Stimulated activated CD4-positive, alpha-beta T cell treated with anti-CD3 and anti-CD28 coated beads, Interleukin-2, amount 100 ng/mL, for 4 hours (primary cell): ENCODE data around the gene NEUROG1.

ENCODE experiments used
- DNase-seq: peaks from one replicate; pipeline ENCODE4 v3.0.0-alpha.2; 2020; ENCODE audit warnings: low read depth

NEUROG1 gene

DNA sequence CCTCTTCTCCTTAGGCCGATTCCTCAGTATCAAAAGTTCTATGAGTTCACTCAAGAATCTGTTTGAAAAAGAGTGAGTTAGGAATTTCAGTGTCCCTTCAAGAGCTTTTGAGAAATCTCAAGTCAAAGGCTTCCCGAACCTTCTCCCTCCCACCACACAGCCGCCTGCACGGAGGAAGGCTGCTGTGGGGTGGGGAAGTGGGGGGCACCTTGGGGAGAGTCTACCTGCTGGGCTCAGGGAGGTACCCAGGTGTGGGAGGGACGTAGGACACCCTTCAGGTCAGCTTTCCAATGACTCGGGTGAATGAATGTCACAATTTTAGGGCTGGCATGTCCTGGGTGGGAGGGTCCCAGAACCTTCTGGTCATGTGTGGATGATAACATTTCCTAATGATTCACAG is 25.5 kb upstream of the NEUROG1 start:
- no peak for DNase-seq

DNA sequence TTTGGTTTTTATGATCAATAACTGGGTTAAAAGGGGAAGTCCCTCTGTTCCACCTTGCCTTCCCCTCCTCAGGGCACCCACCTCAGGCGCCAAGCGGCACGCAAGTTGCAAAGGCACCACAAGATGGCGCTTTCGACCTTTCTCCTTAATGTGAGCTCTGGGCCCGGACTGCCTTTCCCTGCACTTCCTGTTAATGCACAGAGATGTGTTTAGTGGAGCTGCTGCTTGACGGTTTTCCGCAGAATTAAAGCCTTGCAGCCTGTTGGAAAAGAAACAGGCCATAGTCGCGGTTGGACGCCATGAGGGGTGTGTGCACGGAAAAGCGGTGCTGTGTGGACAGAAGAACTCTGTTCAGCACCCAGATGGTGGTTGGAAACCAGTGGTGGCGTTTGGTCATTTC is 25.1 kb upstream of the NEUROG1 start:
- DNase-seq, result peak; percentile 40

DNA sequence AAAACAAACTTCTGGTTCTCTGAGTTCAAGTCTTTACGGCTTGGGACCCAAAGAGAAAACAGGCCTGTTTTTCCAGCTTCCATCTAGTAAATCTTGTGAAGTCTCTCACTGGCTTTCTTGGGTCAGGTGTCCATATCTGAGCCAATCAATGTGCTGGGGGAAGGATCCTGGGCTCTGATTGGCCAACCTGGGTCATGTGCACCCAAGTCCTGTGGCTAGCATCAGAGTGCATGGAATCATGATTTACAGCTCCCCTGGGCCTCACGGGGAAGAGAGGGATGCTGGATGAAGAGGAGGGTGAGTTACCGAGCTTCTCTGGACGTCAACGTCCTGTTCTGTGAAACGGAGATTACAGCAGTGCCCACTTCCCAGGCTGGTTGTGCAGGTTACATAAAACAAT is 23.6 kb upstream of the NEUROG1 start:
- DNase-seq, result no peak

DNA sequence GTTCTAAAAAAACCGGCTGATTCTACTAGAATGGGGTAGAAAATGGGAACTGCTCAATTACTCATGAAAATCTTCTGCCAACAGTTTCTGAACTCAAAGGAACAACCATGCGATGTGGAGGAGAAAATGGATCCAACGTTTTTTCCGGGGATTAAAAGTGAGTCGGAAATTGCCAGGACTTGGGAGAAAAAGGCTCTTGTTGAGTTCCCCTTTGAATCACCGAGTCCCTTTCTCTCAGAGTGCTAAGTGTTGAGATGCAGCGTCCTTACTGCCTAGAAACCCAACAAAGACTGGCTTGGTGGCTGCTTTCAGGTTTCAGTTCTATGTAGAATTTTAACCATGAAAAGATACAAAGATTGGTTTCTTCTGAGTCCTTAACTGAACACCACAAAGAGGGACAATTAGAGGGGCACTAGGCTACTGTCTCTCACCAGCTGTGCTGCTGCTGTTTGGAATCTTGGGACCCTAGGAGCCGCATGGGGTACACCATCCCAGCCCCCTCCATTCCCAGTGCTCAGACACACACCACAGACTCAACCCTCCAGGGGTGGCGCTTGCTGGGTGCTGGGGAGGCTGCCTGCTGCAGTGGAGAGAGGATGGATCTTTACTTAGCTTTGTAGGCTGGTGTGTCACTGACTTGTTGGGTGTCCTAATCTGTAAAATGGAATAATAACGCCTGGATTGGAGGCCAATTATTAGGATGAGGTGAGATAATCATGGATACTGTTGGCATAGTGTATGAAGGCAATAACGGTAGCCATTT is 21.5 kb upstream of the NEUROG1 start:
- DNase-seq, result no peak

DNA sequence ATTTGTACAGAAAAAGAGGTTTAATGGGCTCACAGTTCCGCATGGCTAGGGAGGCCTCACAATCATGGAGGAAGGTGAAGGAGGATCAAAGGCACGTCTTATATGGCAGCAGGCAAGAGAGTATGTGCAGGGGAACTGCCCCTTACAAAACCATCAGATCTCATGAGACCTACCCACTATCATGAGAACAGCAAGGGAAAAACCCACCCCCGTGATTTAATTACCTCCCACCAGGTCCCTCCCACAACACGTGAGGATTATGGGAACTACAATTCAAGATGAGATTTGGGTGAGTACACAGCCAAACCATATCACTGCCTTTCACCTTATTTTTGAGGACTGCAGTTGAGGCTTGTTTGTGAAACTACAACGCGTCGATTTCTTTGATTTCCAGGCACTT is 20.9 kb upstream of the NEUROG1 start:
- DNase-seq, result no peak

DNA sequence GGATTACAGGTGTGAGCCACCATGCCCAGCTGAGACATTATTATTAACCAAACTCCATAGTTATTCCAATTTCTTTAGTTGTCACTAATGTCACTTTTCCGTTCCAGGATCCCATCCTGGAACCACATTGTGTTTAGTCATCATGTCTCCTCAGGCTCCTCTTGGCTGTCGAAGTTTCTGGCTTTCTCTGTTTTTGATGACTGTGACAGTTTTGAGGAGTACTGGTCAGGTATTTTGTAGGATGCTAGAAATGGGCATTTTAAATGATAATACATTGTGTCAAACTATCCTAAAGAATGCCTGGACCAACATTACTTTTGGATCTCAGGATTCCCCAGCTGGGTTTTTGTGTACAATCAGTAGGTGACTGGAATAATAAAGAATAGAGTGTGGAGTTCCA is 19.8 kb upstream of the NEUROG1 start:
- no peak for DNase-seq

DNA sequence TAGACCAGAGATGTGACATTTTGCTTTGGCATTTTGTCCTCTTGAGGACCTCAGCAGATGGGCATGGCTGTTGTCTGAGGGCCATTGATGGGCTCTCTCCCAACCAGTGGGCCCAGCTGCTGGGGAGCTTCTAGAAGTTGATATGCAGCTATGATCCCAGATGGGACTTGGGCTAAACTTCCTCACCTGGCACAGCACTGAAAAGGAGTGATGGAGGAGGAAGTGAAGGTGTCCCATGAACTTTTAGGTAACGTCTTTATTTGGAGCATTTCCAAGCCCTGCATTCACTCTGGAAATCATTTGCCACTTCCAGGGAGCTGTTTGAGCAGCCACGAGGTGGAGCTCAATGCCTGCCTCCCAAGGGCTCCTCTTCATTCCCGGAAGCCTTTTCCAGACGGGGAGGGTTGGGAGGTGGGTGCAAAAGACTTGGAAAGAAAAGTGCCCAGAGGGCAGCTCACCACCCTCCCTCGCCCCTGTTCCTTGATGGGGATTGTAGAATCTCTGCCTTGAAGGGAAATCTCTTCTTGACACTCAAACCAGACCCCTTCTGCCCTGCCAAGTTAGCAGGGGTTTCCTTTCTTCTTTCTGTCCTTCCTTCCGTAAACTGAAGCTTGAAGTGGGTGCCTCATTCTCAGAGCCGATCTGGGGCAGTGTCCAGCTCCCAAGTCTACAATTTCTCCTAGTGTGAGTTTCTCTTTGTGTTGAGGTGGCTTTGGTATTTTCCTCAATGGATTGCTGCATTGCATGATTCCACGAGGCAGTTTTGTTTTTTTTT is 18.1 kb upstream of the NEUROG1 start:
- no peak for DNase-seq

DNA sequence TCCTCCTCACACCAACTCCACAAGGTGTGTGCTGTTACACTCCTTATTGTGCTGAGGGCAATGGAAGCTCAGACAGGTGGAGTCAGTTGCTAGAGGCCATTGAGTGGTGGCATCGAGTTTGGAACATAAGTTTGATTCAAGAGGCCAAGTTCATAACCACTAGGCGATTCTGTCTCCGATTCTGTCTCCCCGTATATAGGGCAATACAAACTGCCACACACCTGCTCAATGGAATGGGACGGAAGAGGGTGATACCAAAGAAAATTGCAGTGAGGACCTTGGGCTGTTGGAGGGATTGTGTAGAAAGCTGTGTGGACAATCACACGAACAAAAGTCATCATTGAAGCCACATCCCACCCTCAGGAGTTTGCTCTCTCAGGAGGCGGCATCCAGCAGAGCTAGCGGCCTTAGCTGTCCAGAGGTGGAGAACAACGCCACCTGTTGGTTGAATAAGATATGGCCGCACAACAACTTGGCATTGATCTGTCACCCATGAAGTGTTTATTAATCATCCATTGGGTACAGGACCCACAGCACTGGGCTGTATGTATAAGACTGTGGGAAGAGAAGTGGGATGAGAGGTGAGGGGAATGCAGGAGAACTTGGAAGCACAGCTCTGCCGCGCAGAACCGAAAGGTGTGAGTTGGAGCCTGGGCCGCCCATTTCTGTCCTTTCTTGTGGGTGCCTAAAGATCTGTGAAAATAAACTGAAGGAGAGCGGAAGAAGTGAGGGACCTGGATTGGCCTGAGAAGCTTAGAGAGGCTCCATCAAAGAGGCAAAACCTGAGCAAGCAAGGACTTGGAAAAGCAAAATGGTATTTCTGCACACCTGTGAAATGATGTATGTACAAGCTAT is 16.1 kb upstream of the NEUROG1 start:
- DNase-seq, result peak; percentile 23

DNA sequence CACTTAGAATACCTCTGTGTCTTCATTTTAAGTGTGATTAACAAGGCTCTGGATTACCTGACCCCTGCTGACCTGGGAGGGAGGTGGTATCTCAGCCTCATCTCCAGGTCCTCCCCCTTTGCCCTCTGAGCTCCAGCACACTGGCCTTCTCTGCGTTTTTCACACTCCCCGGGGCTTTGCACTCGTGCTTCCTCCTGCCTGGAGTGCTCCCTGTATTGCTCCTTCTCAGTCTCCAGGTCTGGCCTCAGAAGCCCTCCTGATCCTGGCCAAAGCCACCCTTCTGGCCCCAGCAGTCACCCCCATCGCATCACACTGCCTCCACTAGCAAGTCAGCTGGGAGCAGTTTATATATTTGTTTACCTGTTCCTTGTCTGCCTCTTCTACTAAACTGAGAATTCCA is 13.6 kb upstream of the NEUROG1 start:
- DNase-seq, result no peak

DNA sequence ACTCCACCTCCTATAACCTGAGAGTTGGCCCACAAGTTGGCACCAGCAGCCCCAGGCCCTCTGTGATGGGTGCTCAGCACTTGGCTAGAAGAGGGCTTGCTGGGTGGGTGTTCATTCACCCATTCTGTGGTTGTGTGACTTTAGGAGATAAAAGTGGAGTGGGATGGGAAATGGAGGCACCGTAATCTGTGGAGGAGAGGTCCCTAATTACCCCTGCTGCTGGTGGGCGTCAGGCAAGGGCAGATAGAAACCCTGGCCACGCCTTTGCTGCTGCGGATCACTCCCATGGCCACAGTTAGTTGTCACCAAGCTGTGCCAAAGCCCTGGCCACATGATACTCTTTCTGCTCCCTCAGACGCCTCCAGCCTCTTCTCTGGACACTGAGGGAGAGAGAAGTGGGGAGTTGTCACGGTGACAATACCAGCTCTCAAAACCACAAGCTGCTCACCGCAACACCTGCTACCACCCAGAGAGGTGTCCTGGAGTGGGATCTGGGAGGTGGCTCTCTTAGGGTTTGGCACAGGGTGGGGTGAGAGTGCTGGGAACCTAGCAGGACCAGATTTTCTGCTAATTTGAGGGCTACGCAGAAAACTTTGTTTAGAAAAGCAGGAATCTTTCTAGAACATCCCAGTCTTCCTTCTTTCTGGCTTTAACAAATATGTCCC is 12.0 kb upstream of the NEUROG1 start:
- no peak for DNase-seq

DNA sequence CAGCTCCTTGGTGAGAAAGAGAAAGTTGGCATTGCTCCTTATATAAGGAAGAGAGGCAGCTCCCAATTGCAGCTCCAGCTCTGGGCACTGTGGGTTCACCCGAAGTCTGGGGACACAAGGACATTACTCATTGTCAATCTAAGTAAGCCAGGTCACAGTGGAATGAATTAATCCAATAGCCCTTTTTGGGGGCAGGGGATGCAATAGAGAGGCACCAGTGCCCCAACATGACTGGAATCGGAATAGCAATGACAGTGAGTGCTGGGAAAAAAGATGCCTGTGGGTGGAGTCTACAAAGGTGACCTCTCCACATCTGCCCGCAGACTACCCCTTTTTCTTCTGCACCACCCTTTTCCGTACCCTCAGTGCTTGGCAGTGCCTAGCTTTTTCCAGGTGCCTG is 11.1 kb upstream of the NEUROG1 start:
- no peak for DNase-seq

DNA sequence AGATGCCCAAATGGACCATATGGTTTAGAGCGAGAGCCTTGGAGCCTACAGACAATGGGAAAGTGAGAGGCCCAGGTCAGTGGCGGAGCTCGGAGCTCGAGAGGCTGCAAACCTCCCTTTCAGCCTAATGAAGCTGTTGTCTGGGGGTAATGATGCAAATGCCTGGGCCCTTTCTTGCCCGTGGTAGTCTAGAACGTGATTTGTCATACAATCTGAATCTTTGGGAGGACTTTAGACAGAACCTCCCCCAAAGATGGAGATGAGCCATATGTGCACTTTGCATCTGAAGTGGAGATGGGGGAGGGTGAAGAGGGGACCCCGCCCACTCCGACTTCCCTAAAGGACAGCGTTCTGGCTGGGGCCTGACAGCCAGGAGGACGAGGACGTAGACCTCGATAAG is 10.3 kb upstream of the NEUROG1 start:
- DNase-seq, result no peak

DNA sequence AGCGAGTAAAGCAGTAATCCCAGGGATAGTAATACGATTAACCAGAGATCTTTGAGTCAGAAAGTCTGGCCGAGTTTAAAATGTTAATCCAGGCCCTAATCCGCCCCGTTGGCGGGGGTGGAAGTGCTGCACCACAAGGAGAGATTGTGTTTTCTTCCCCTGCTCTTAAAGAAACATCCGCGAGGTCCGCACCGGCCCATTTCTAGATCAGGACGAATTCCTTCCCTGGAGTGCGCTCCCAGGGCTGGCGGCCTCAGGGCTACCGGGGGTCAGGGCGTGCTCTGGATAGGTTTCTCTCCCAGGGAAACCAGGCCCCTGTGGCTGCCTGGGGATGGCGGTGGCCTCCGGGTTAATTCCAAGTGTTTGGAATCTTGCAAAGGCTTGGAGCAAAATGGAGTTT is 9.3 kb upstream of the NEUROG1 start:
- DNase-seq, result no peak

DNA sequence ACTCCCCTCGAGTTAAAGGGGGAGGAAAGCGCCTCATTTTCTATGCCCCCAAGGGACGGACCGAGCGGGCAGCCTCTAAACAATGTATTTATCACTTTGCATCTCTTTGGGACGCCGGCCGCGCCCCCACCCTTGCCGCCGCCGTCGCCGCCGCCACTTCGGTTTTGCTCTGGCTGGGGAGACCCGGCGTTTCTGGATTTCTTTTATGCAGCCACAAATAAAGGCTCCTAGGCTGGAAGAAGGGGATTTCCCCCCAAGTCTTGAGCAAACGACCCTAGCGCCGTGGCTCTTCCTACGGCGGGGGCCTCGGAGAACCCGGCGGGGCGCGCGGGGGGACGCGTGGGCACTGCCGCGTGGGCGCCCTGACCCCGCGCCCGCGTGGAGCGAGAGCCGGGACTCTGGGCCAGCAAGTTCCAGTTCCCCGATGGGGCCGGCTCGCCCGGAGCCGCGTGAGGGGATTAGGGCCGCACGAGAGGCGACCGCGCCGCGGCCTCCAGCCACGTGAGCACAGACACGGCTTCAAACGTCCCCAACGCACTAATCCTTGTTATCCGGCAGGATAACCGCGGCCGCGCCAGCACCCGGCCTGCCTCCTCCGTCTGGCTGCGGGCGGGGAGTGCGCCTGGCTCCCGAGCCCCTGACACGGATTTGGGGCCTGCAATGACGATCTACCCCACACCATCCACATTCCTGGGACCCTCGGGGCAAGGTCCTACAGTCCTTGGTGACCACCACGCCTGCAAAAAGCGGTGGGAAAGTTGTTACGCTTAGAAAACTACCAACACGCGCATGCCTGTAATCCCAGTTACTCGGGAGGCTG is 7.9 kb upstream of the NEUROG1 start:
- no peak for DNase-seq

DNA sequence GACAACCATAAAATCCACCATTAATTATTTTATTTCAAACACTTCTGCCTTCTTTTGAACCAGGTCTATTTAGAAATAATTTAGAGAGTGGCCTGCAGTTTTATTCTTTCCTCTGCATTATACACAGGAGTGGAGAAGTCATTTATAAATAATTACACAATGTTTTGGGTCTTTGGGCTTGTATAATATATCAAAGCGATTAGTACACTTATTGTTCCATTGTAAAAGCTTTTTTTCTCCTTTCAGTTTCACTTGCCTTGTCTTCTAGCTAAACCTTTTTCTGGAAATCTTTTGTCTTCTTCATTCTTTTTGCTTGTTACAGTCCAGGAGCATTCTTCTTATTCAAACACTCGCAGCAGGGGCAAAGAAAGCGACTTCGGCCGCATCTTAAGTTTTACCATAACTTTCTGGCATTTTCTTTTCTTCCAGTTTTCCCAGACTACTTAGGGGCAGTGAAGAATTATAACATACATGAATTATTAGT is 7.3 kb upstream of the NEUROG1 start:
- DNase-seq, result no peak

DNA sequence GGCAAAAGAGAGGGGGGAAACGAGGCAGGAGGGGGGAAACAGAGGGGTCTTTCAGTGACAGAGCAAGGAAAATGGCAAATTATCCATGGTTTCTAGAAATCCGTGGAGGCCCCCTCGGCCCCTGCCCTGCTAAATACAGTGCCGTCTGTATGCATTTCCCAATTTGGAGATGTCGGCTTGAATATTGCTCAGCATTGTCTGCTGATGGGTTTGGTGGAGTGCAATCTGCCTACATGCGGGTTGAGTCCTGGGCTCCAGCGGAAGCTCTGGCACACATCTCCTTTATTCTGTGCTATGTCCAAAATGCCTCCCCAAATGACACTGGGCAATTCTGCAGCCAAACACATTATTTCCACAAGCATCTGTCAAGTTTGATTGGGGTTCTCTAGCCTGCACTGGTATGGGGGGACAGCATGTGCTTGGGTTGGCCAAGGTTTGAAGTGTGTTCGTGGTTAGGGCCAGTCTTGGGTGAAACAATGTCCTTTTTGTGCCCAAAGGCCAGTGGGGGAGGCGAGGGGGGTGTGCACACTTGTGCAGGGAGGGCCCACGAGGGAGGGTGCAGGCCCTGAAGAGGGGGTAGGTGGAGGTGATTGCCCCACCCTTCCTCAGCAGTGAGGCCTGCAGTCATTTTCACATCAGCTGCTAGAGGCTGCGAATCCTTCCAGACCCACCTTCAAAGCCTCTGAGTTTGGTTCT is 6.2 kb upstream of the NEUROG1 start:
- DNase-seq, result no peak

DNA sequence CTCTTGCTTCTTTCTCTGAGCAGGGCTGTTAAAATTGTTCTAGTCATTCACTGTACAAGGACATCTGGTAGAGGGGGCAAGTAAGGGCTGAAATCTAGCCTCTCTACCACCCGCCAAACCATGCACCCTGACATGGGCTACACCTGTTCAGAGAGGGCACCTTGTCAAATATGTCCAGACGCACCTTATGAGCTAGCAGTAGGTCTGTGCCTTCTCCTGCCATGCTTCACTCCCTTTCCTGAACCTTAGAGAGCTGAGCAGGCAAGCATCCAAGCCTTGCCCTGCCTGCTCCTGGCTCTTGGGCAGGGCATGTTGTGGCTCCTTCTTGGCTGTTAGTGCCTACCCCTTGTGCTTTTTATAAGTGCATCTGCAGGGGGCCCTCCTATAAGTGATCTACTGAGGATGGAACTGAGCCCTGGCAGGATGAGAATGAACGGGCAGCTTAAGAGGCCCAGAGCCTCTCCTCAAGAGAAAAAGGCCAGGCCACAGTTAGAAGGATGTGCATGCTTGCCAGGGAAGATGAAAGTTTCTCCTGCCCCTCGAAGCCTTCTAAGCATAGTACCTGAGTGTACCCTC is 3.8 kb upstream of the NEUROG1 start:
- DNase-seq, result no peak

DNA sequence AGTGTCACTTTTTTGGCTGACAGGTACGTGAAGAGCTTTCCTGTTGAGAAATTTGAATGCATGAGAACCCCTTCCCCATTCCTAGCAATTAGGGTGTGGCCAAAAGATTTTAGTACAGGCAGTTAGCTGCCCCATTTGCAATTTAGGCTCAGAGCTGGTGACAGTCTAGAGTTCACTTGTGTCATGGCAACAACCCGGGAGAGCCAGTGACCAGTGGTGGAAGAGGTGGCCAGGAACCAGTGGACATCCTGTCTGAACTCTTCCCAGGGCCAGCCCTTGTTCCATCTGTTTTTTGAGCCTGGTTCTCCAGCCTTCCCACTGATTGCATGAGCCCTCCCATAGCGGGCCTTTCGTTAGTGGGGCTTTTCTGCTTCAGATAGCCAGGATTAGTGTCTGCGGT is 2.5 kb upstream of the NEUROG1 start:
- DNase-seq, result no peak

DNA sequence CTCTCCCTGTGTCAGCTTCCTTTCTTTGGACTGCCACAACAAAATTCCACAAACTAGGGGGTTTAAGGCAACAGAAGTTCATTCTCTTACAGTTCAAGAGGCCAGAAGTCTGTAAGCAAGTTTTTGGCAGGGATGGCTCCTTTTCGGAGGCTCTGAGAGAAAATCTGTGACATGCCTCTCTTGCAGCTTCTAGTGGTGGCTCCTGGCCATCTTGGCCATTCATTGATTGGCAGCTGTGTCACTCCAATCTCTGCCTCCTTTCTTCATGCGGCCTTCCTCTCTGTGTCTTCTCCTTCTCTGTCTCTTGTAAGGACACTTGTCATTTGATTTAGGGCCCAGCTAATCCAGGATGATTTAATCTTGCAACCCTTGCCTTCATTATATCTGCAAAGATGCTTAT is 2.0 kb upstream of the NEUROG1 start:
- DNase-seq, result no peak

DNA sequence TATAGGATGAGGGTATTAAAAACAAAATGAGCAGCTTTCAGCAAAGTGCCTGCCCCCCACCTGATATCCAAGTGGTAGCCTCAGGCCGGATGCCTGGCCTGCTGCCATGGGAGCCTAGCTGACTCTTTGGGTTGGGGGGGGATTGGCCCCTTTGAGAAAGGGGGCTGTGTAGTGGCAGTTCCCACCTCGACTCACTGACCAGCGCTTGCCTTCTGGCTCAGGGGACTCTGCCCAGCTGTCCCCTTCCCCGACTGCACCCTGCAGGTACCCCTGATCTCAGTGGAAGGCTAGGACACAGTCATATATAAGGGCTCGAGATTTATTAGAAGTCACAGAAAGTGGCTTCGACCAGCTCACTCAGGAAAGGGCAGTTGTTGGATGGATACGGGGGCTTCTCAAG is 1.5 kb upstream of the NEUROG1 start:
- DNase-seq, result no peak
